K562 (cell line): ENCODE data around the gene GPR162. TPM values are rescaled to one million over a fixed set of nuclear protein-coding genes. Genes with fewer than 3 reads are reported as not detected.
A peak's percentile ranks its signal among the peaks of the same experiment; 100 is the strongest.

Experiments
- BACH1 ChIP-seq: fragments of 200-800 bp; sonication (Bioruptor generic); IDR thresholded peaks from 2 replicates; pipeline ENCODE4 v1.6.1; 2016; ENCODE audit warnings: missing genetic modification characterization, missing compliant biosample characterization
- GABPA ChIP-seq: fragments of 200-800 bp; sonication (Bioruptor generic); conservative IDR thresholded peaks from 2 replicates; pipeline ENCODE4 v1.6.1; 2016; ENCODE audit warnings: low read depth, missing genetic modification characterization, missing compliant biosample characterization
- GMEB1 ChIP-seq: fragments of 250-450 bp; sonication (Bioruptor Pico); IDR thresholded peaks from 2 replicates; pipeline ENCODE4 v1.4.0; 2020; ENCODE audit warnings: mild to moderate bottlenecking
- HDAC6 ChIP-seq: IDR thresholded peaks from 2 replicates; pipeline ENCODE4 v1.6.1; 2012; ENCODE audit warnings: low read depth, mild to moderate bottlenecking, control low read depth, inconsistent platforms, low read length, moderate library complexity
- ID3 ChIP-seq, 2 experiments: fragments of 250-450 bp in 1 of 2; fragments of 450-650 bp in 1 of 2; sonication (Bioruptor Pico) in 1 of 2; IDR thresholded peaks; 2 replicates each; pipeline versions ENCODE4 v1.6.1 to v1.8.0; 2016 to 2021; ENCODE audit warnings: mild to moderate bottlenecking in 2 of 2, moderate library complexity in 2 of 2, missing compliant biosample characterization in 1 of 2, missing genetic modification characterization in 1 of 2
- LEF1 ChIP-seq: fragments of 450-650 bp; IDR thresholded peaks from 2 replicates; pipeline ENCODE4 v1.6.1; 2016; ENCODE audit warnings: mild to moderate bottlenecking
- MNT ChIP-seq, 2 experiments: fragments of 450-650 bp; conservative IDR thresholded peaks; 2 replicates each; pipeline ENCODE4 v1.6.1; 2017; ENCODE audit warnings: mild to moderate bottlenecking in 2 of 2, moderate library complexity in 2 of 2
- NR1H2 ChIP-seq: sonication (generic); formaldehyde crosslinking; IDR thresholded peaks from 2 replicates; pipeline ENCODE4 v1.4.0; 2020; ENCODE audit warnings: mild to moderate bottlenecking, missing genetic modification reagents
- RB1 ChIP-seq: fragments of 450-650 bp; IDR thresholded peaks from 2 replicates; pipeline ENCODE4 v1.6.1; 2017; ENCODE audit warnings: low read depth, mild to moderate bottlenecking
- SIN3A ChIP-seq, 2 experiments: fragments of 150-350 bp in 1 of 2; IDR thresholded peaks; 2 replicates each; pipeline ENCODE4 v1.6.1; 2011 to 2016; ENCODE audit warnings: borderline replicate concordance in 2 of 2, low read depth in 2 of 2, low read length in 2 of 2, mild to moderate bottlenecking in 2 of 2, moderate library complexity in 2 of 2; ENCODE audit not compliant: control insufficient read depth in 1 of 2
- ZHX1 ChIP-seq: fragments of 150-350 bp; conservative IDR thresholded peaks from 2 replicates; pipeline ENCODE4 v1.6.1; 2014; ENCODE audit warnings: low read length
- ZNF133 ChIP-seq: fragments of 250-450 bp; sonication (Bioruptor Pico); IDR thresholded peaks from 2 replicates; pipeline ENCODE4 v1.4.0; 2020; ENCODE audit warnings: mild to moderate bottlenecking
- ZNF217 ChIP-seq: sonication (generic); formaldehyde crosslinking; IDR thresholded peaks from 2 replicates; pipeline ENCODE4 v1.8.0; 2022; ENCODE audit warnings: mild to moderate bottlenecking, missing genetic modification reagents
- ZNF398 ChIP-seq: fragments of 250-450 bp; sonication (Bioruptor Pico); IDR thresholded peaks from 2 replicates; pipeline ENCODE4 v1.8.0; 2021; ENCODE audit warnings: moderate library complexity, mild to moderate bottlenecking, inconsistent platforms
- ZNF57 ChIP-seq: fragments of 450-650 bp; formaldehyde crosslinking; IDR thresholded peaks from 2 replicates; pipeline ENCODE4 v1.4.0; 2020; ENCODE audit warnings: mild to moderate bottlenecking, moderate library complexity
- ZNF764 ChIP-seq: fragments of 250-450 bp; sonication (Bioruptor Pico); IDR thresholded peaks from 2 replicates; pipeline ENCODE4 v1.4.0; 2020; ENCODE audit warnings: low read depth, mild to moderate bottlenecking, moderate library complexity
- polyA plus RNA-seq, 8 experiments: library from polyadenylated mRNA; depleted of rRNA in 4 of 8; stranded (reverse) in 5 of 8; unstranded in 3 of 8; fragments of >200 nt; fragmentation: Nextera tagmentation in 2 of 8; fragmentation: Illumina TruSeq in 1 of 8; extraction: Ambion mirVana in 2 of 8; extraction: Trizol in 1 of 8; gene quantifications; 2 replicates each; pipeline versions ENCODE4 v1.2.1 to v1.2.3, GENCODE V29; 2011 to 2014; ENCODE audit warnings: inconsistent platforms in 1 of 8, missing spikeins in 1 of 8
- total RNA-seq, 7 experiments: library from RNA; depleted of rRNA in 6 of 7; stranded (reverse); fragments of >200 nt in 6 of 7; fragmentation: Illumina TruSeq in 2 of 7; extraction: Trizol in 2 of 7; gene quantifications; 2 replicates each; pipeline versions ENCODE4 v1.2.1 to v1.2.3, GENCODE V29; 2011 to 2021; ENCODE audit warnings: low replicate concordance in 1 of 7

The GPR162 gene
- total and polyA plus RNA-seq, 9 of the 15 experiments (the other 6 are each of a cell fraction or from before 2014, with no cell fraction given), result 0.65 to 1.8 (median 1.1) TPM; not detected in 2

DNA sequence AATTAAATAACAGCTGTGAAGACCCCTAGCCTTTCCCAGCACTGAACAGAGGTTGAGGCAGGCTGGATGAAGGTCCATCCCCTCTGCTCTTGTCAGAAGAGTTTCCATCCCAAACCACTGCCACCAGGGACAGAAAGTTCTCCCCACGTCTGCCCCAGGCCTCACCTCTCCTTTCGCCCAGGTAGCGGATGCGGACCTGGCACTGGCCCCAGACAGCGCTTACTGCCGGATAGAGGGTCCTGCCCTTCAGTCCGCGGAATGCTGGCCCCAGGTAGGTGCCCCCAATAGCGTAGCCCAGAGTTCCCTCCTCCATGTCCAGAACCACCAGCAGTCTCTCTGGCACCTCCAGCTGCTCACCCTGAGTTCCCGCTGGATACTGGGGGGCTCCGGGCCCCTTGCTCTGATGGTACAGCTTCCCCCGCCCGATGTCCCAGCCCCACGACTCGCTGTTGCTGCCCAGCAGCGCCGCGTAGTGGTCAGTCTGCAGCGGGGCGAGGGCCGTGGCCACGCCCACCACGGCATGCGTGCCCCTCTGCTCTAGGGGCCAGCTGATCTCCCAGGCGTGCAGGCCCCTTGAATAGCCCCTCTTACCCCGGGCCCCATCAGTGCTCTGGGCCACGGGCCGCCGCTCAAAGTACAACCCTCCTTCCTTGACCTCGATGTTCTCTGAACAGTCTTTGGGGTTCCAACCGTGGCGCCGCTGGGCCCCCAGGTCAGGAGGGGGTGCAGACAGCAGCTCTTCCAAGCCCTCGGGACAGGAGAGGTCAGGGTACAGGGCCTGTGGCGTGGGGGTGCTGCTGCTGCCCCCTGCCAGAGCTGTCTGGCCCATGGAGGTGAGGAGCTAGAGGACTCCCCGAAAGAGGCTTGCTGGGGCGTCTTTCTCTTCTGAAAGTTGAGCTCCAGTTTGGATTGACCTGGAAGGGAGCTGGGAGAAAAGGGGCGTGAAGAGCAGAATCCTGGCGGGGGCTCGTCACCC is 50.7 kb downstream of the GPR162 start (continued):
- TF ChIP-seq ZHX1 (no peak), GABPA (tag) (no peak), ZNF398 (CRISPR knock-in tag) (no peak), SIN3A (IDR thresholded peaks at IDR 0.05; ENCODE audit: borderline replicate concordance in 2 of 2, control insufficient read depth in 1 of 2, low read depth in 2 of 2, low read length in 2 of 2) (peak; percentile 85 to 87; a peak in 3 of 4 replicates), LEF1 (no peak), GMEB1 (CRISPR knock-in tag) (peak; percentile 47; the same call in 1 of the 2 replicates), HDAC6 (no peak), ZNF217 (CRISPR knock-in tag) (no peak), ZNF57 (CRISPR knock-in tag) (no peak), ZNF764 (CRISPR knock-in tag) (no peak), NR1H2 (CRISPR knock-in tag) (no peak), MNT (conservative IDR thresholded peaks at IDR 0.05) (peak; percentile 73 to 77), RB1 (peak; percentile 62), ZNF133 (CRISPR knock-in tag) (no peak), BACH1 (tag) (no peak), ID3 (CRISPR knock-in tag; IDR thresholded peaks at IDR 0.05) (no peak), ID3 (tag; IDR thresholded peaks at IDR 0.05) (no peak)
